GM12878 (cell line): ENCODE measurements around the gene ELL2. TPM values are rescaled to one million over a fixed set of nuclear protein-coding genes. Genes with fewer than 3 reads are reported as not detected.

Source experiments
- BCL11A ChIP-seq: IDR thresholded peaks from 2 replicates; pipeline ENCODE4 v1.6.1; 2011; ENCODE audit warnings: low read depth, low read length
- CEBPB ChIP-seq, 2 experiments: fragments of 150-350 bp in 1 of 2; IDR thresholded peaks; 2 replicates each; pipeline ENCODE4 v1.6.1; 2012 to 2014; ENCODE audit warnings: low read depth in 2 of 2, low read length in 2 of 2, borderline replicate concordance in 1 of 2, inconsistent platforms in 1 of 2
- HDAC2 ChIP-seq: fragments of 200-600 bp; sonication (generic); IDR thresholded peaks from 2 replicates; pipeline ENCODE4 v1.6.1; 2017
- MYB ChIP-seq: fragments of 150-350 bp; IDR thresholded peaks from 2 replicates; pipeline ENCODE4 v1.6.1; 2014; ENCODE audit warnings: mild to moderate bottlenecking, low read depth, low read length, borderline replicate concordance
- NFIC ChIP-seq: IDR thresholded peaks from 2 replicates; pipeline ENCODE4 v1.6.1; 2012; ENCODE audit warnings: low read depth, mild to moderate bottlenecking, inconsistent platforms, low read length, moderate library complexity
- RELA ChIP-seq: fragments of 450-650 bp; IDR thresholded peaks from 2 replicates; pipeline ENCODE4 v1.8.0; 2014; ENCODE audit warnings: borderline replicate concordance; ENCODE audit not compliant: partially characterized antibody
- polyA plus RNA-seq, 11 experiments: library from polyadenylated mRNA; depleted of rRNA in 4 of 11; unstranded in 6 of 11; stranded (reverse) in 5 of 11; fragments of >200 nt; fragmentation: Nextera tagmentation in 4 of 11; fragmentation: Illumina TruSeq in 1 of 11; extraction: Ambion mirVana in 4 of 11; extraction: Trizol in 1 of 11; gene quantifications; 1 replicate in 1 of 11; 2 replicates in 10 of 11; pipeline versions ENCODE4 v1.2.1 to v1.2.3, GENCODE V29; 2011 to 2016; ENCODE audit warnings: inconsistent platforms in 2 of 11, missing spikeins in 2 of 11, low read depth in 1 of 11
- total RNA-seq, 4 experiments: library from RNA; depleted of rRNA in 3 of 4; stranded (reverse); fragments of >200 nt in 3 of 4; fragmentation: Illumina TruSeq in 1 of 4; extraction: Trizol in 1 of 4; gene quantifications; 2 replicates each; pipeline versions ENCODE4 v1.2.1 to v1.2.3, GENCODE V29; 2013 to 2021
- TF ChIP-seq, protein P1 (sequence below): fragments of 450-650 bp; IDR thresholded peaks from 2 replicates; pipeline ENCODE4 v1.6.1; 2017; ENCODE audit warnings: mild to moderate bottlenecking
- TF ChIP-seq, protein P2 (sequence below): fragments of 450-650 bp; formaldehyde crosslinking; IDR thresholded peaks from 2 replicates; pipeline ENCODE4 v1.4.0; 2022; ENCODE audit warnings: mild to moderate bottlenecking, moderate library complexity
- TF ChIP-seq, protein P3 (sequence below): fragments of 450-650 bp; IDR thresholded peaks from 2 replicates; pipeline ENCODE4 v1.6.1; 2017; ENCODE audit warnings: mild to moderate bottlenecking, moderate library complexity
- TF ChIP-seq, protein P4 (sequence below): fragments of 150-350 bp; IDR thresholded peaks from 2 replicates; pipeline ENCODE4 v1.6.1; 2014; ENCODE audit warnings: mild to moderate bottlenecking, low read depth, low read length
- TF ChIP-seq, protein P5 (sequence below): fragments of 450-650 bp; IDR thresholded peaks from 2 replicates; pipeline ENCODE4 v1.6.1; 2016; ENCODE audit warnings: mild to moderate bottlenecking, moderate library complexity, borderline replicate concordance

Gene ELL2
- total and polyA plus RNA-seq, 10 of the 15 experiments (the other 5 are each of a cell fraction or from before 2014, with no cell fraction given) = 24.2 to 91.4 (median 57.4) TPM

DNA sequence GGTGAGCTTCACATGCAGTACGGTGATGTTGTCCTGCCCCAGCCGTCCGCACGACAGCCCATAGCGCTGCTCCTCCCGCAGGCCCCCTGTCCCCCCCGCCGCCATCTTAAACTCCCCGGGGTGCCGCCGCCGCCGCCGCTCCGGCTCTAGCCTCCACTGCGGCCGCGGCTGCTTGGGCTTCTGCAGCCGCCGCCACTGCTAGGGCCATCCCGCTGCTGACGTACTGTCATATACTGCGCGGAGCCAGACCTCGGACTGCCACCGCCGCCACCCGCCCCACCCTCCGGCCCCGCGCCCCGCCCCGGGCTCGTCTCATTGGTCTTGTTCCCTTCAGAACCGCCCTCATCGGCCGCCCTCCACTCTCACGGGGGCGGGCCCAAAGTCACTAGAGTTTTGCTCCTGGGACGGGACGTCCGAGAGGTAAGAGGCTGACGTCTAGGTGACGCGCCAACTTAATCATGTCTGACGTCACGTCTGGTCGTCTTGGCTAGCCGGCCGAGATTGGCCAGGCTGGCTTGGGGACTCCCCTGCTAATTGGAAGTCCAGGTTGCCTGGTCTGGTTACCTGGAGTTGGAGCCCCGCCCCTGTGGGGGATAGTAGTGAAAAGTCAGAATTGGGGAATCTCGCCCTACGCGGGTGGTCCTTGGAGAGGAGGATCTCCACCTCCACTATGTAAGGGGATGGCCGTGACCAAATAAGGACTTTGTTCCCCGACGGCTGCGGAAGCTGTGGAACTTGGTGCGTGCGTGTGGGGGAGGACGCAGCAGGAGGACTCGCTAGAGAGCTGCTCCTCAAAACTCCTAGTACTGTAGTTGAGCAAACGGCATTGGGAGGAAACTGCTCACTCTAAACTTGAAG, at the start of gene ELL2 (continued):
- TF ChIP-seq, protein P1, sequence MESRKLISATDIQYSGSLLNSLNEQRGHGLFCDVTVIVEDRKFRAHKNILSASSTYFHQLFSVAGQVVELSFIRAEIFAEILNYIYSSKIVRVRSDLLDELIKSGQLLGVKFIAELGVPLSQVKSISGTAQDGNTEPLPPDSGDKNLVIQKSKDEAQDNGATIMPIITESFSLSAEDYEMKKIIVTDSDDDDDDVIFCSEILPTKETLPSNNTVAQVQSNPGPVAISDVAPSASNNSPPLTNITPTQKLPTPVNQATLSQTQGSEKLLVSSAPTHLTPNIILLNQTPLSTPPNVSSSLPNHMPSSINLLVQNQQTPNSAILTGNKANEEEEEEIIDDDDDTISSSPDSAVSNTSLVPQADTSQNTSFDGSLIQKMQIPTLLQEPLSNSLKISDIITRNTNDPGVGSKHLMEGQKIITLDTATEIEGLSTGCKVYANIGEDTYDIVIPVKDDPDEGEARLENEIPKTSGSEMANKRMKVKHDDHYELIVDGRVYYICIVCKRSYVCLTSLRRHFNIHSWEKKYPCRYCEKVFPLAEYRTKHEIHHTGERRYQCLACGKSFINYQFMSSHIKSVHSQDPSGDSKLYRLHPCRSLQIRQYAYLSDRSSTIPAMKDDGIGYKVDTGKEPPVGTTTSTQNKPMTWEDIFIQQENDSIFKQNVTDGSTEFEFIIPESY = no peak
- TF ChIP-seq, protein P2, sequence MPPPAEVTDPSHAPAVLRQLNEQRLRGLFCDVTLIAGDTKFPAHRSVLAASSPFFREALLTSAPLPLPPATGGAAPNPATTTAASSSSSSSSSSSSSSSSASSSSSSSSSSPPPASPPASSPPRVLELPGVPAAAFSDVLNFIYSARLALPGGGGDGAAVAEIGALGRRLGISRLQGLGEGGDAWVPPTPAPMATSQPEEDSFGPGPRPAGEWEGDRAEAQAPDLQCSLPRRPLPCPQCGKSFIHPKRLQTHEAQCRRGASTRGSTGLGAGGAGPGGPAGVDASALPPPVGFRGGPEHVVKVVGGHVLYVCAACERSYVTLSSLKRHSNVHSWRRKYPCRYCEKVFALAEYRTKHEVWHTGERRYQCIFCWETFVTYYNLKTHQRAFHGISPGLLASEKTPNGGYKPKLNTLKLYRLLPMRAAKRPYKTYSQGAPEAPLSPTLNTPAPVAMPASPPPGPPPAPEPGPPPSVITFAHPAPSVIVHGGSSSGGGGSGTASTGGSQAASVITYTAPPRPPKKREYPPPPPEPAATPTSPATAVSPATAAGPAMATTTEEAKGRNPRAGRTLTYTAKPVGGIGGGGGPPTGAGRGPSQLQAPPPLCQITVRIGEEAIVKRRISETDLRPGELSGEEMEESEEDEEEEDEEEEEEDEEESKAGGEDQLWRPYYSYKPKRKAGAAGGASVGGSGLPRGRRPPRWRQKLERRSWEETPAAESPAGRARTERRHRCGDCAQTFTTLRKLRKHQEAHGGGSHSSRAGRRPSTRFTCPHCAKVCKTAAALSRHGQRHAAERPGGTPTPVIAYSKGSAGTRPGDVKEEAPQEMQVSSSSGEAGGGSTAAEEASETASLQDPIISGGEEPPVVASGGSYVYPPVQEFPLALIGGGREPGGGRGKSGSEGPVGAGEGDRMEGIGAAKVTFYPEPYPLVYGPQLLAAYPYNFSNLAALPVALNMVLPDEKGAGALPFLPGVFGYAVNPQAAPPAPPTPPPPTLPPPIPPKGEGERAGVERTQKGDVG (CRISPR knock-in tag) = no peak
- TF ChIP-seq CEBPB (IDR thresholded peaks at IDR 0.05; ENCODE audit: borderline replicate concordance in 1 of 2, low read depth in 2 of 2, low read length in 2 of 2) = no peak
- TF ChIP-seq RELA = no peak
- TF ChIP-seq MYB = no peak
- TF ChIP-seq, protein P3, sequence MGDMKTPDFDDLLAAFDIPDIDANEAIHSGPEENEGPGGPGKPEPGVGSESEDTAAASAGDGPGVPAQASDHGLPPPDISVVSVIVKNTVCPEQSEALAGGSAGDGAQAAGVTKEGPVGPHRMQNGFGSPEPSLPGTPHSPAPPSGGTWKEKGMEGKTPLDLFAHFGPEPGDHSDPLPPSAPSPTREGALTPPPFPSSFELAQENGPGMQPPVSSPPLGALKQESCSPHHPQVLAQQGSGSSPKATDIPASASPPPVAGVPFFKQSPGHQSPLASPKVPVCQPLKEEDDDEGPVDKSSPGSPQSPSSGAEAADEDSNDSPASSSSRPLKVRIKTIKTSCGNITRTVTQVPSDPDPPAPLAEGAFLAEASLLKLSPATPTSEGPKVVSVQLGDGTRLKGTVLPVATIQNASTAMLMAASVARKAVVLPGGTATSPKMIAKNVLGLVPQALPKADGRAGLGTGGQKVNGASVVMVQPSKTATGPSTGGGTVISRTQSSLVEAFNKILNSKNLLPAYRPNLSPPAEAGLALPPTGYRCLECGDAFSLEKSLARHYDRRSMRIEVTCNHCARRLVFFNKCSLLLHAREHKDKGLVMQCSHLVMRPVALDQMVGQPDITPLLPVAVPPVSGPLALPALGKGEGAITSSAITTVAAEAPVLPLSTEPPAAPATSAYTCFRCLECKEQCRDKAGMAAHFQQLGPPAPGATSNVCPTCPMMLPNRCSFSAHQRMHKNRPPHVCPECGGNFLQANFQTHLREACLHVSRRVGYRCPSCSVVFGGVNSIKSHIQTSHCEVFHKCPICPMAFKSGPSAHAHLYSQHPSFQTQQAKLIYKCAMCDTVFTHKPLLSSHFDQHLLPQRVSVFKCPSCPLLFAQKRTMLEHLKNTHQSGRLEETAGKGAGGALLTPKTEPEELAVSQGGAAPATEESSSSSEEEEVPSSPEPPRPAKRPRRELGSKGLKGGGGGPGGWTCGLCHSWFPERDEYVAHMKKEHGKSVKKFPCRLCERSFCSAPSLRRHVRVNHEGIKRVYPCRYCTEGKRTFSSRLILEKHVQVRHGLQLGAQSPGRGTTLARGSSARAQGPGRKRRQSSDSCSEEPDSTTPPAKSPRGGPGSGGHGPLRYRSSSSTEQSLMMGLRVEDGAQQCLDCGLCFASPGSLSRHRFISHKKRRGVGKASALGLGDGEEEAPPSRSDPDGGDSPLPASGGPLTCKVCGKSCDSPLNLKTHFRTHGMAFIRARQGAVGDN = 0 out of 2 replicates have a peak, but pooled peaks have one; percentile 29
- TF ChIP-seq BCL11A = no peak
- TF ChIP-seq, protein P4, sequence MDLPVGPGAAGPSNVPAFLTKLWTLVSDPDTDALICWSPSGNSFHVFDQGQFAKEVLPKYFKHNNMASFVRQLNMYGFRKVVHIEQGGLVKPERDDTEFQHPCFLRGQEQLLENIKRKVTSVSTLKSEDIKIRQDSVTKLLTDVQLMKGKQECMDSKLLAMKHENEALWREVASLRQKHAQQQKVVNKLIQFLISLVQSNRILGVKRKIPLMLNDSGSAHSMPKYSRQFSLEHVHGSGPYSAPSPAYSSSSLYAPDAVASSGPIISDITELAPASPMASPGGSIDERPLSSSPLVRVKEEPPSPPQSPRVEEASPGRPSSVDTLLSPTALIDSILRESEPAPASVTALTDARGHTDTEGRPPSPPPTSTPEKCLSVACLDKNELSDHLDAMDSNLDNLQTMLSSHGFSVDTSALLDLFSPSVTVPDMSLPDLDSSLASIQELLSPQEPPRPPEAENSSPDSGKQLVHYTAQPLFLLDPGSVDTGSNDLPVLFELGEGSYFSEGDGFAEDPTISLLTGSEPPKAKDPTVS = no peak
- TF ChIP-seq NFIC = no peak
- TF ChIP-seq, protein P5, sequence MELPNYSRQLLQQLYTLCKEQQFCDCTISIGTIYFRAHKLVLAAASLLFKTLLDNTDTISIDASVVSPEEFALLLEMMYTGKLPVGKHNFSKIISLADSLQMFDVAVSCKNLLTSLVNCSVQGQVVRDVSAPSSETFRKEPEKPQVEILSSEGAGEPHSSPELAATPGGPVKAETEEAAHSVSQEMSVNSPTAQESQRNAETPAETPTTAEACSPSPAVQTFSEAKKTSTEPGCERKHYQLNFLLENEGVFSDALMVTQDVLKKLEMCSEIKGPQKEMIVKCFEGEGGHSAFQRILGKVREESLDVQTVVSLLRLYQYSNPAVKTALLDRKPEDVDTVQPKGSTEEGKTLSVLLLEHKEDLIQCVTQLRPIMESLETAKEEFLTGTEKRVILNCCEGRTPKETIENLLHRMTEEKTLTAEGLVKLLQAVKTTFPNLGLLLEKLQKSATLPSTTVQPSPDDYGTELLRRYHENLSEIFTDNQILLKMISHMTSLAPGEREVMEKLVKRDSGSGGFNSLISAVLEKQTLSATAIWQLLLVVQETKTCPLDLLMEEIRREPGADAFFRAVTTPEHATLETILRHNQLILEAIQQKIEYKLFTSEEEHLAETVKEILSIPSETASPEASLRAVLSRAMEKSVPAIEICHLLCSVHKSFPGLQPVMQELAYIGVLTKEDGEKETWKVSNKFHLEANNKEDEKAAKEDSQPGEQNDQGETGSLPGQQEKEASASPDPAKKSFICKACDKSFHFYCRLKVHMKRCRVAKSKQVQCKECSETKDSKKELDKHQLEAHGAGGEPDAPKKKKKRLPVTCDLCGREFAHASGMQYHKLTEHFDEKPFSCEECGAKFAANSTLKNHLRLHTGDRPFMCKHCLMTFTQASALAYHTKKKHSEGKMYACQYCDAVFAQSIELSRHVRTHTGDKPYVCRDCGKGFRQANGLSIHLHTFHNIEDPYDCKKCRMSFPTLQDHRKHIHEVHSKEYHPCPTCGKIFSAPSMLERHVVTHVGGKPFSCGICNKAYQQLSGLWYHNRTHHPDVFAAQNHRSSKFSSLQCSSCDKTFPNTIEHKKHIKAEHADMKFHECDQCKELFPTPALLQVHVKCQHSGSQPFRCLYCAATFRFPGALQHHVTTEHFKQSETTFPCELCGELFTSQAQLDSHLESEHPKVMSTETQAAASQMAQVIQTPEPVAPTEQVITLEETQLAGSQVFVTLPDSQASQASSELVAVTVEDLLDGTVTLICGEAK = no peak
- TF ChIP-seq HDAC2 = no peak
